ENCODE data around the gene ESPL1.

DNA sequence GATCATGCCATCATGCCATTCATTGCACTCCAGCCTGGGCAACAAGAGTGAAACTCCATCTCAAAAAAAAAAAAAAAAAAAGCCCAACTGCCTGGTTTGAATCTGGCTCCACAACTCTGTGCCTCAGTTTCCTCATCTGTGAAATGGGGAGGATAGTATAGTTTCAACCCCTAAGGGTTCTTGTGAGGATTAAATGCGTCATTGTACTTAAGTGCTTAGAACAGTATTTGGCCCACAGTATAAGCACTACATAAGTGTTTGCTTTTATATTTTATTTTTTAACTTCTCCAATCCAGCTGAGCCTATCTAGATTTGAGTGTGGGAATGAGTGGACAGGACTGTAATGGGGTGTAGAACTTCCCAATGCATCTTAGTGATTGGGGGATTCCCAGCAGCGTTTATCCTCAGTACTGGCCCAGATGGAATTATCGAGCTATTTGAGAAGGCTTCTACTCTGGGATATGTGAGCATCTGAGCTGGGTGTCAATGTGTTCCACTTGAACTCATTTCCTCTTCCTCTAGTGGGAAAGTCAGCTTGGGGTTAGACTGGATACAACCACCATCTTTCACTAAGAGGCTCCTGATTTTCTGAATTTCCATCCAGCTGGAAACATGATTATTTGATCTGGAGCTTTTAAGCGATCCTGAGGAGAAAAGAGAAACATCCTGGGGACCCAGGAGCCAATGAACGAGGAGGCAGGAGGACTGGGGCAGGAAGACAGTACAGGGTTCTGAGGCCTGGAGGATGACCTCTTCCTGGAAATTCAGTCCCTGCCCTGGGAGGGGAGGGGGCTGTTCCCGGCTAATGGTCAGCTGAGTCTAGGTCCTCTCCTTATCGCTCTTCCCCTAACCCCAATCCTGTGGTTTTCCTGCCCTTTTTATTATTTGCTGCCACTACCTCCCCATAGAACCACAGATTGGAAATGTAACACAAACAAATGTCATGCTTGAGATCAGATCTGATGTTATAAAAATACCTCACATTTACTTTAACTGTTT is 9.3 kb upstream of the ESPL1 start:
- no peak for TF ChIP-seq POLR2A (IDR thresholded peaks at IDR 0.05)
- TF ChIP-seq, protein P1, sequence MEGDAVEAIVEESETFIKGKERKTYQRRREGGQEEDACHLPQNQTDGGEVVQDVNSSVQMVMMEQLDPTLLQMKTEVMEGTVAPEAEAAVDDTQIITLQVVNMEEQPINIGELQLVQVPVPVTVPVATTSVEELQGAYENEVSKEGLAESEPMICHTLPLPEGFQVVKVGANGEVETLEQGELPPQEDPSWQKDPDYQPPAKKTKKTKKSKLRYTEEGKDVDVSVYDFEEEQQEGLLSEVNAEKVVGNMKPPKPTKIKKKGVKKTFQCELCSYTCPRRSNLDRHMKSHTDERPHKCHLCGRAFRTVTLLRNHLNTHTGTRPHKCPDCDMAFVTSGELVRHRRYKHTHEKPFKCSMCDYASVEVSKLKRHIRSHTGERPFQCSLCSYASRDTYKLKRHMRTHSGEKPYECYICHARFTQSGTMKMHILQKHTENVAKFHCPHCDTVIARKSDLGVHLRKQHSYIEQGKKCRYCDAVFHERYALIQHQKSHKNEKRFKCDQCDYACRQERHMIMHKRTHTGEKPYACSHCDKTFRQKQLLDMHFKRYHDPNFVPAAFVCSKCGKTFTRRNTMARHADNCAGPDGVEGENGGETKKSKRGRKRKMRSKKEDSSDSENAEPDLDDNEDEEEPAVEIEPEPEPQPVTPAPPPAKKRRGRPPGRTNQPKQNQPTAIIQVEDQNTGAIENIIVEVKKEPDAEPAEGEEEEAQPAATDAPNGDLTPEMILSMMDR (IDR thresholded peaks at IDR 0.05): no peak
- TF ChIP-seq POLR2AphosphoS5 (IDR thresholded peaks at IDR 0.05): no peak

All from prostate gland (tissue), 2 donors.